ENCODE data around the gene AQP6.

Gene AQP6

GRCh38 chr12:49972641-49973360 lies at the start of gene AQP6:
Gene AQP6 (plus strand): TSS chr12:49972947. CDS start chr12:49973174, 227 bp downstream.
- DNase-seq (ENCODE audit: low spot score) = no peak

GRCh38 chr12:49923035-49923644 lies 49.6 kb upstream of the AQP6 start:
- DNase-seq (ENCODE audit: low spot score) = no peak

GRCh38 chr12:49923880-49924556 lies 48.7 kb upstream of the AQP6 start:
- no peak for DNase-seq (ENCODE audit: low spot score)

- no peak for DNase-seq (ENCODE audit: low spot score)
Observed at GRCh38 chr12:49924628-49925246, 48.0 kb upstream of the AQP6 start.

GRCh38 chr12:49925433-49926204 lies 47.1 kb upstream of the AQP6 start:
- DNase-seq (ENCODE audit: low spot score) = no peak

- no peak for DNase-seq (ENCODE audit: low spot score)
Observed at GRCh38 chr12:49928471-49928870, 44.3 kb upstream of the AQP6 start.

GRCh38 chr12:49929581-49929980 lies 43.2 kb upstream of the AQP6 start:
- DNase-seq (ENCODE audit: low spot score) = no peak

- no peak for DNase-seq (ENCODE audit: low spot score)
Observed at GRCh38 chr12:49930515-49931288, 42.0 kb upstream of the AQP6 start.

GRCh38 chr12:49932023-49932422 lies 40.7 kb upstream of the AQP6 start:
- no peak for DNase-seq (ENCODE audit: low spot score)

GRCh38 chr12:49932533-49933130 lies 40.1 kb upstream of the AQP6 start:
- no peak for DNase-seq (ENCODE audit: low spot score)

GRCh38 chr12:49933796-49934195 lies 39.0 kb upstream of the AQP6 start:
- no peak for DNase-seq (ENCODE audit: low spot score)

GRCh38 chr12:49934505-49934904 lies 38.2 kb upstream of the AQP6 start:
- no peak for DNase-seq (ENCODE audit: low spot score)

GRCh38 chr12:49936925-49937324 lies 35.8 kb upstream of the AQP6 start:
- no peak for DNase-seq (ENCODE audit: low spot score)

- no peak for DNase-seq (ENCODE audit: low spot score)
Observed at GRCh38 chr12:49937639-49938300, 35.0 kb upstream of the AQP6 start.

GRCh38 chr12:49939307-49939706 lies 33.4 kb upstream of the AQP6 start:
- no peak for DNase-seq (ENCODE audit: low spot score)

- DNase-seq (ENCODE audit: low spot score) = no peak
Observed at GRCh38 chr12:49939707-49940106, 33.0 kb upstream of the AQP6 start.

- no peak for DNase-seq (ENCODE audit: low spot score)
Observed at GRCh38 chr12:49941556-49942511, 30.9 kb upstream of the AQP6 start.

GRCh38 chr12:49942512-49942893 lies 30.2 kb upstream of the AQP6 start:
- DNase-seq (ENCODE audit: low spot score) = no peak

Measured in pons (tissue), 1 donor.